ENCODE results near the gene LZTS2. TPM values are rescaled to one million over a fixed set of nuclear protein-coding genes. Genes with fewer than 3 reads are reported as not detected.

Gene LZTS2
- total and polyA plus RNA-seq, 2 of the 8 experiments (the other 6 are each of a cell fraction or from before 2014, with no cell fraction given) = 75.7 to 99.5 TPM

GRCh38 chr10:101031796-101032636 lies 32.4 kb downstream of the LZTS2 start:
- Histone ChIP-seq H4K8ac (ENCODE audit: extremely low read depth, insufficient read depth, low read length) (peak overlapping the region; percentile 75; the same call in 1 of the 2 replicates), H3K4ac (replicated peaks; ENCODE audit: insufficient read length, low read depth, low read length) (no peak overlapping the region), H2BK20ac (ENCODE audit: low read length) (no peak overlapping the region), H3K4me1 (replicated peaks in 1 of 4; ENCODE audit: control insufficient read depth in 3 of 4, insufficient read depth in 4 of 4, low read length in 3 of 4) (peaks cover 0 to 26% (median 21%) of the 10 kb centered on the region in 4 experiments; a peak in 6 of 7 replicates), H3K4me3 (ENCODE audit: extremely low read depth in 1 of 4, insufficient read depth in 2 of 4, low read depth in 3 of 4, low read length in 4 of 4) (peak overlapping the region; percentile 41 to 66 (median 58)), H3K9ac (replicated peaks in 1 of 4; ENCODE audit: extremely low read depth in 1 of 4, low read depth in 3 of 4, low read length in 3 of 4) (peak overlapping the region in 2 of 4 experiments; percentile 5 to 13; a peak in 1 of 7 replicates), H2BK120ac (replicated peaks; ENCODE audit: low read depth, low read length) (no peak overlapping the region), H3K79me2 (ENCODE audit: control insufficient read depth in 1 of 2, insufficient read depth in 2 of 2, low read length in 2 of 2) (no peaks in the 10 kb centered on the region), H3K27me3 (replicated peaks in 1 of 4; ENCODE audit: control insufficient read depth in 3 of 4, extremely low read depth in 1 of 4, insufficient read depth in 3 of 4, low read length in 3 of 4) (peaks cover 1 to 45% (median 36%) of the 10 kb centered on the region in 4 experiments), H4K20me1 (replicated peaks in 1 of 2; ENCODE audit: control insufficient read depth in 1 of 2, insufficient read depth in 2 of 2, low read length in 2 of 2) (peaks cover 0 to 3% of the 10 kb centered on the region in 2 experiments), H4K5ac (ENCODE audit: insufficient read length, low read depth, low read length) (no peak overlapping the region), H3K79me1 (ENCODE audit: low read depth, low read length) (no peaks in the 10 kb centered on the region; the same call in 1 of the 2 replicates), H2BK12ac (ENCODE audit: low read depth, low read length) (peak overlapping the region; percentile 80; the same call in 1 of the 2 replicates), H3K27ac (ENCODE audit: low read depth, low read length) (no peak overlapping the region), H3K56ac (replicated peaks; ENCODE audit: insufficient read length, low read depth, low read length) (no peak overlapping the region), H3K36me3 (ENCODE audit: control insufficient read depth in 2 of 4, insufficient read depth in 4 of 4, low read length in 3 of 4) (no peaks in the 10 kb centered on the region), H4K91ac (replicated peaks; ENCODE audit: insufficient read length, low read length) (no peak overlapping the region), H3K4me2 (ENCODE audit: insufficient read depth in 1 of 2, low read depth in 2 of 2, low read length in 2 of 2) (peak overlapping the region; percentile 91 to 99), H2AK5ac (ENCODE audit: low read depth, low read length) (no peak overlapping the region), H3K23me2 (ENCODE audit: low read depth, low read length) (peaks cover 17% of the 10 kb centered on the region), H3K18ac (ENCODE audit: extremely low read depth, low read length) (no peak overlapping the region; the same call in 1 of the 2 replicates), H3K23ac (ENCODE audit: insufficient read length) (no peak overlapping the region), H2BK15ac (ENCODE audit: low read length) (no peak overlapping the region), H3K9me3 (ENCODE audit: insufficient read depth in 2 of 2, low read depth in 1 of 2, low read length in 1 of 2) (no peaks in the 10 kb centered on the region), H2AFZ (ENCODE audit: low read length) (0 out of 2 replicates have a peak overlapping the region, but pooled peaks have one; percentile 27), H3K14ac (ENCODE audit: insufficient read length) (no peak overlapping the region), H2BK5ac (ENCODE audit: low read depth, low read length) (no peak overlapping the region)
- CTCF ChIA-PET (ENCODE audit: partially characterized antibody) = interaction anchor here (0.6 to 51.8 kb wide), 12 partner anchors 8 to 172 kb away, joined by 3 to 2176 read pairs (median 7); partner anchors contain the start of gene KAZALD1
- DNase-seq (ENCODE audit: low read depth in 1 of 2, low spot score in 2 of 2) (peak in 1 of 2 experiments; percentile 83), FAIRE-seq (no peak)
- POLR2A ChIA-PET (ENCODE audit: partially characterized antibody) = interaction anchor here (0.5 to 3.5 kb wide), 6 partner anchors 9 to 84 kb away, joined by 3 to 24 read pairs (median 6); no protein-coding TSS in a partner anchor
- WGBS, 2 experiments (ENCODE audit: extremely low coverage in 1 of 2, insufficient coverage in 1 of 2, insufficient read length in 1 of 2, insufficient replicate concordance in 2 of 2, low coverage in 1 of 2, low lambda C conversion rate in 2 of 2, missing lambda C conversion rate in 1 of 2) = 1% methylated on average over 42 of the region's 47 CpGs; no CpG with 5 or more reads in 1 of the 2 experiments
- no peak for TF ChIP-seq SIN3A (conservative IDR thresholded peaks at IDR 0.05 in 1 of 2, IDR thresholded peaks at IDR 0.05 in 1 of 2; ENCODE audit: low read depth in 1 of 2, low read length in 2 of 2)
- 0 out of 2 replicates have a peak, but pooled peaks have one; percentile 58 for TF ChIP-seq CREB1 (IDR thresholded peaks at IDR 0.05)
- TF ChIP-seq KDM4A (IDR thresholded peaks at IDR 0.05; ENCODE audit: low read depth, low read length, severe bottlenecking) = peak; percentile 73
- no peak for TF ChIP-seq SRF (IDR thresholded peaks at IDR 0.05; ENCODE audit: low read depth, low read length)
- no peak; the same call in 1 of the 2 replicates for TF ChIP-seq E2F6 (IDR thresholded peaks at IDR 0.05)
- no peak for TF ChIP-seq EP300 (IDR thresholded peaks at IDR 0.05; ENCODE audit: borderline replicate concordance in 1 of 2, low read depth in 2 of 2, low read length in 2 of 2)
- TF ChIP-seq POLR2AphosphoS5 (IDR thresholded peaks at IDR 0.05; ENCODE audit: low read depth, low read length) = no peak
- TF ChIP-seq RXRA (IDR thresholded peaks at IDR 0.05; ENCODE audit: insufficient read depth, low read depth, low read length) = no peak
- TF ChIP-seq SUZ12 (IDR thresholded peaks at IDR 0.05; ENCODE audit: low read length) = peak; percentile 61
- TF ChIP-seq KDM1A (IDR thresholded peaks at IDR 0.05; ENCODE audit: borderline replicate concordance, low read length) = no peak
